ENCODE measurements around the gene GON4L.
"Not testable (repeated sequence)": the region's sequence is repeated elsewhere in the genome, so short reads cannot be mapped to it uniquely, and the experiment has no call there.

GON4L gene

GRCh38 chr1:155812878-155813277 is 44.1 kb downstream of the GON4L start:
- no peak for DNase-seq

DNA sequence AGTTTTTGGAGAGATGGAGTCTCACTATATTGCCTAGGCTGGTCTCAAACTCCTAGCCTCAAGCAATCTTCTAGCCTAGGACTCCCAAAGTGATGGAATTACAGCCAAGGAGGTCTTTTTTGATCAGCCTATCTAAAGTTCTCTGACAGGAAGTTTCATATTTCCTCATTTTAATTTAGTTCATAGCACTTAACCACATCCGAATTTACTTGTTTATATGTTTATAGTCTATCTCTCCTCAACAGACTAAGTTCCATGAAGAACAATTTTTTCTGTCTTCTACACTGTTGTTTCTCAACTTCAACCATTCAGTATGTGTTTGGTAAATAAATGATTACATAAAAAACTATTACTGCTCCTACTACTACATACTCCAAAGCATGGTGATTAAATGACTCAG is 47.9 kb downstream of the GON4L start:
- DNase-seq, result no peak

GRCh38 chr1:155801149-155801548 is 55.9 kb downstream of the GON4L start:
- no peak for DNase-seq

DNA sequence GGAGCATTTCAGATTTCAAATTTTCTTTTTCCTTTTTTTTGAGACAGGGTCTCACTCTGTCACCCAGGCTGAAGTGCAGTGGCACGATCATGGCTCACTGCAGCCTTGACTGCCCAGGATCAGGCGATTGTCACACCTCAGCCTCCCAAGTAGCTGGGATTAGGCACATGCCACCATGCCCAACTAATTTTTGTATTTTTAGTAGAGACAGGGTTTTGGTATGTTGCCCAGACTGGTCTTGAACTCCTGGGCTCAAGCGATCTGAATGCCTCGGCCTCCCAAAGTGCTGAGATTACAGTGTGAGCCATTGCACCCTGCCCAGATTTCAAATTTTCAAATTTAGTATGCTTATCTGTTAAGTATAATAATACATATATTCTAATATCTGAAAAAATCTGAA is 61.4 kb downstream of the GON4L start:
- DNase-seq, result not testable (repeated sequence)

- DNase-seq, result no peak
Observed at GRCh38 chr1:155794605-155795245, 62.3 kb downstream of the GON4L start.

DNA sequence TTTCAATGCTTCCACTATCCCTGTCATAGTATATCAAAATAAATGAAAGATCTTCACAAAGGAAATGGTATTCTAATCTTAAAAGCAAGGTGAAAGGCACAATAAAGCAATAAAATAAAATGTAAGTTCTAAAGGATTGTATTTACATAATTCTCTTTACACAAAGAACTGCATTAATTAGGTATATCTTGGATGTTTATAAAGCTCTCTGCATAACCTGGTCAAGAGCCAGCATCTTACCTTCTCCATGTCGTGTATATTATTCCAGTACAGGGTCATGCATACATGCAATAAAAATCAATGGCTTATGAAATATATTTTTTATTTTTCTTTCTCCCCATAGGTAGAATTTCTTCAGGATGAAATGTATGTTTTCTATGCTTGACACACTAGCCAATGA is 63.8 kb downstream of the GON4L start:
- no peak for DNase-seq

GRCh38 chr1:155777582-155777981 is 79.4 kb downstream of the GON4L start:
- no peak for DNase-seq

DNA sequence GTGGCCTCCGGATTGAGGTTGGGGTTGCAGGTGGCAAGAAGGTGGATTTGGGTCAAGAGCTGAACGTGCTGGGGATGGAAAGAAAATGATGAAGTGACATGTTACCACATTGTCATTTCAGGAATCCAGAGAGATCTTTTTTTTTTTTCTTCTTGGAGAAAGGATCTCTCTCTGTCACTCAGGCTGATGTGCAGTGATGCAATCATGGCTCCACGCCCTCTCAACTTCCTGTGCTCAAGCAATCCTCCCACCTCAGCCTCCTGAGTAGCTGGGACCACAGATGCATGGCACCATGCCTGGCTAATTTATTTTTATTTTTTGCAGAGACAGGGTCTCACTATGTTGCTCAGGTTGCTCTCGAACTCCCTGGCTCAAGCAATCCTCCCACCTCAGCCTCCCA is 80.6 kb downstream of the GON4L start:
- no peak for DNase-seq

DNA sequence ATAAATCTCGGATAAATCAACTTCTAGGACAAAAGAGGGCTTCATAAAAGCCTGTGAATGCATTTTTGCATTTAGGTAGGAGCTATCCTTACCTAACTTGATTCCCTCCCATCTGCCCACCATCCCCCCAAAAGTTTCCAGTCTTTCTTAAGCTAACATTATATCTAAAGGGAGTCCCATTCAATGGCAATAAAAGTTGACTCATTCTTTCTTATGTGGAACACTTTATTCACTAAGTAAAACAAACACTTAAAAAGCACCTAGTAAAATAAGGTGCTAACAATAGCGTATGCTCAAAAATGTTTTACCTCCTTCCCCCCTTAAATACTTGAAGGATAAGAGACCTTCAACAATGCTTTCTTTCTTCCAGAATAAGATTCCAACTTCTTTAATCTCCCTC is 83.8 kb downstream of the GON4L start:
- DNase-seq, result no peak

GRCh38 chr1:155769257-155769656 is 87.8 kb downstream of the GON4L start:
- DNase-seq, result no peak

DNA sequence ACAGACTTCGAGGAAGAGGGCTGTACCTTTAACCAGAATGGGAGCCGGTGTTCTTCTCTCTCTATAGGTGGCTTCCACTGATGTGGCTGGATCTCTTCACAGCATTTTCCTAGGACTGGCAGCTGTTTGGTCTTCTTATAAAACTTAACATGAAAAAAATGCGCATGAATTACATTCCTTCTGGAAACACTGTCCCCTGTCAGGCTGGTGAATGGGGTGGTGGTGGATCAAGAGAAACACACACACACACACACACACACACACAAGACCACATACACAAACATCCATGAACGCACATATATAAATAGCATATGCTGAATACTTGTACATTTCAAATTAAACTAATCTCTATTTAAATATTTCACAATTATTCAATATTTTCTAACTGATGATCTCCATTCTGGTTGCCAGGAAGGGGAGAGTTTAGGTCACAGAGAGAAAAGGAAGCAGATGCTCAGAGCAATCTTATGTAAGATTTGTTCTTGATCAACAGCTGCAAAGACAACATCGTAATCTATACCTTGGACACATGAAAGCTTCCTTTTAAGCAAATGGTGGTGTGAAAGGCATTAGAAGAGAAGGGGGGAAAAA is 89.5 kb downstream of the GON4L start:
- not testable (repeated sequence) for DNase-seq

- not testable (repeated sequence) for DNase-seq
Observed at GRCh38 chr1:155763989-155764388, 93.0 kb downstream of the GON4L start.

- not testable (repeated sequence) for DNase-seq
Observed at GRCh38 chr1:155763090-155763815, 93.8 kb downstream of the GON4L start.

GRCh38 chr1:155761736-155762405 is 95.1 kb downstream of the GON4L start:
- no peak for DNase-seq

DNA sequence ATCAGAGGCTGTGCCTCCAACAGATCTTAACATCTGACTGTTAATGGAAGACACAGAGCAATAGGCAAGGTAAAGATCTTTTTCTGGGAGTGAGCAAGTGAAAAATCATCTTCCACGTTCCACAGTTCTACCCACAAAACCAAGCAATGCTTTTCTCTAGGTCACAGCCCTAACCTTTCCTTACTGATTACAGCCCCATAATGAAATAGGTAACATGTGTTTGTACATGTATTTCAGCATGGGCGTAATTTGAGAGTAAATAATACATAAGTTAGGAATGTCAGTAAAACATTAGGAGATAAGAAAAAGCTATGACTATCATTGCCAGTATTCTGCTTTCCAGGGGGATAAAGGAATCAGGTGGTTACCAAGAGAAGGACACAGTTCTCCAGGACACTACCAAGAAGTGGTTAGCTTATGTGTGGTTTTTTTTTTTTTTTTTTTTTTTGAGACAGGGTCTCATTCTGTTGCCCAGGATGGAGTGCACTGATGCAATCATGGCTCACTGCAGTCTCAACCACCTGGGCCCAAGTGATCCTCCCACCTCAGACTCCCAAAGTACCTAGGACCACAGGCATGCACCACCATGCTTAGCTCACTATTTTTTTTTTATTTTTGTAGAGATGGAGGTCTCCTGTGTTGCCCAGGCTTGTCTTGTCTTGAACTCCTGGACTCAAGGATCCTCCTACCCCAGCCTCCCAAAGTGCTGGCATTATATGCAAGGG is 96.1 kb downstream of the GON4L start:
- DNase-seq, result no peak

DNA sequence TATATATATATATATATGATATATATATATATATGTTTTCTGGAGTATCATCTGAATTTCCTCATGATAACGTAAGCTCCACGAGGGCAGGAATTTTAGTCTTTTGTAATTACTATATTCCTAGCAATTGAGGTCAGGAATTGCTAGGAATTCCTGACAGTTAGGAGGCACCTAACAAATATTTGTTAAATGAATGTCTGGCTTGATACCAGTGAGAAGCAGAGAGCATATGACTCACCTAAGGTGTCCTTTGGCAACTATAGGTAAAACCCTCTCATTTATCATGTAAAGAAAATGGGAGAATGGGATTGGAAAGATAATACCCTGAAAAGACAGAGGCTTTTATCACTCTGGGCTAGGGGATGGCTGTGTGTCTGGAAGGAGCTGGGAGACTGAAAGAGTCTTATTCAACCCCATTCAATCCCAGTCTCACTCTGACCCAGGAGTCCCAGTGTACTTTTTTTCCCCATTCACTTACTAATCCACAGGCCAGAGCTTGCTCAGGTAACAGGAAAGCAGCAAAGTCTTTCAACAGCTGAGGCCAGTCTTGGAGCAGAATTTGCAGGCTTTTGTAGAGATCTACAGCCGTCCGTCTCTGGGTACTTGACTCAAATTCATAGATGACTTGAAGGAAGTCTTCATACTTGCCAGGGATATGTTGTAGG is 96.9 kb downstream of the GON4L start:
- DNase-seq, result no peak

DNA sequence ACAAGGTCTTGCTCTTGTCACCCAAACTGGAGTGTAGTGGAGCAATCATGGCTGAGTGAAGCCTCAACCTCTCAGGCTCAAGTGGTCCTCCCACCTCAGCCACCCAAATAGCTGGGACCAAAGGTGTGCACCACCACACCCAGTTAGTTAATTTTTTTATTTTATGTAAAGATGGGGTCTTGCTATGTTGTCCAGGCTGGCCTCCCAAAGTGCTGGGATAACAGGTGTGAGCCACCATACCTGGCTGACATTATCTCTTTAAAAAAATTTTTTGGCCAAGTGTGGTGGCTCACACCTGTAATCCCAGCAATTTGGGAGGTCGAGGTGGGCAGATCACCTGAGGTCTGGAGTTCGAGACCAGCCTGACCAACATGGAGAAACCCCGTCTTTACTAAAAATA is 98.0 kb downstream of the GON4L start:
- not testable (repeated sequence) for DNase-seq

DNA sequence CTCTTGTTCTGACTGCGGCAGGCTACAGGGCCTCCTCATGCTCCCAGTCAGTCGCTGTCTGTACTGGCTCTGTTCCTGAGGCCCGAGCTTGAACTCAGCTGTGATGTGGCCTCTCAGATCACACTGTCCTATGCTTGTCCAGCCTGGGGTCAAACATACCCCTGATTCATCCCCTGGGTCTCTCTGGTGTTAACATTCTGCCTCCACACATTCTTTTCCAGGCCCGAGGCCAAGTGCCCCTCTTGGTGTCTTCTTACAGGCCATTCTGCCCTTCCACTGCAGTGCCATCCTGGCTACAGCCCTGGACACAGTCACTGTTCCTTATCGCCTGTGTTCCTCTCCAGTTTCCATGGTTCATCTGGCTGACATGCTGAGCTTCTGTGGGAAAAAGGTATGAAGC is 108.9 kb downstream of the GON4L start:
- DNase-seq, result not testable (repeated sequence)

DNA sequence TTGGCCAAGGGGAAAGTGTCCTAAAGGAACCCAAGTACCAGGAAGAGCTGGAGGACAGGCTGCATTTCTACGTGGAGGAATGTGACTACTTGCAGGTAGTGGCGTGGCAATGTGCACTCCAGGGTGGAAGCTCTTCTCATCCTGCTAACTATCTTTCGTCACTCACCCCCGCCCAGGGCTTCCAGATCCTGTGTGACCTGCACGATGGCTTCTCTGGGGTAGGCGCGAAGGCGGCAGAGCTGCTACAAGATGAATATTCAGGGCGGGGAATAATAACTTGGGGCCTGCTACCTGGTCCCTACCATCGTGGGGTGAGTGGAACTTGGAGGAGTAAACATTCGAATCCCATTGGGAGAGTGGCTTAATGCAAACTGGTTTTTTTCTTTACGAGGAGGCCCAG is 109.4 kb downstream of the GON4L start:
- not testable (repeated sequence) for DNase-seq

- DNase-seq, result peak; percentile 98
Observed at GRCh38 chr1:155745284-155746228, 111.5 kb downstream of the GON4L start.

GRCh38 chr1:155744711-155745283 is 112.2 kb downstream of the GON4L start:
- no peak for DNase-seq

Data from activated effector memory CD4-positive, alpha-beta T cell treated with anti-CD3 and anti-CD28 coated beads, Interleukin-2, amount 50 U/mL, for 16 hours (primary cell).